Heart left ventricle (tissue), 13 donors: ENCODE results near the gene UBE2E2.

ENCODE experiments used
- POLR2A ChIP-seq, 2 donors: fragments of 450-650 bp; IDR thresholded peaks; one replicate each; pipeline ENCODE4 v1.6.1; 2017; ENCODE audit warnings: antibody characterized with exemption in 2 of 2, mild to moderate bottlenecking in 2 of 2, moderate library complexity in 2 of 2
- TF ChIP-seq, protein P1 (sequence below), 12 donors: fragments of 200-600 bp; sonication (generic) in 4 of 12; IDR thresholded peaks; one replicate each; pipeline versions ENCODE4 v1.5.0 to v1.8.0; 2018 to 2022; ENCODE audit warnings: antibody characterized with exemption in 12 of 12, mild to moderate bottlenecking in 5 of 12
- donor health status: ischemic (EF 13 %, LVEDD 7.1; RV severe dilation, severe dysfunction).
- donor health status: DM: no; HTN: yes; CAD: no.
- donor health status: DM: no; HTN: no; CAD: no.
- donor health status: ischemic (EF 25% LVEDD 6.9; RV normal size, moderate dysfunction).
- donor health status: ischemic (EF 25% LVEDD 5.7; RV mildly dilated, moderate dysfunction).
- donor health status: ischemic (EF 35%, LVEDD 5.7; RV mildly dilated, moderate dysfunction).
- donor health status: nonischemic (EF 11% LVEDD 7.7; RV severe dilation, severe dysfunction).
- donor health status: DM: yes; HTN: yes; CAD: no.
- donor health status: PGD.
- donor health status: ischemic (EF 29% LVEDD 5.4; RV normal size, mild dysfunction).
- donor health status: nonischemic (EF 23%, LVEDD 6.1; RV moderate dilation, normal function).

GRCh38 chr3:23540600-23540999 lies 337.5 kb downstream of the UBE2E2 start:
- TF ChIP-seq, protein P1, sequence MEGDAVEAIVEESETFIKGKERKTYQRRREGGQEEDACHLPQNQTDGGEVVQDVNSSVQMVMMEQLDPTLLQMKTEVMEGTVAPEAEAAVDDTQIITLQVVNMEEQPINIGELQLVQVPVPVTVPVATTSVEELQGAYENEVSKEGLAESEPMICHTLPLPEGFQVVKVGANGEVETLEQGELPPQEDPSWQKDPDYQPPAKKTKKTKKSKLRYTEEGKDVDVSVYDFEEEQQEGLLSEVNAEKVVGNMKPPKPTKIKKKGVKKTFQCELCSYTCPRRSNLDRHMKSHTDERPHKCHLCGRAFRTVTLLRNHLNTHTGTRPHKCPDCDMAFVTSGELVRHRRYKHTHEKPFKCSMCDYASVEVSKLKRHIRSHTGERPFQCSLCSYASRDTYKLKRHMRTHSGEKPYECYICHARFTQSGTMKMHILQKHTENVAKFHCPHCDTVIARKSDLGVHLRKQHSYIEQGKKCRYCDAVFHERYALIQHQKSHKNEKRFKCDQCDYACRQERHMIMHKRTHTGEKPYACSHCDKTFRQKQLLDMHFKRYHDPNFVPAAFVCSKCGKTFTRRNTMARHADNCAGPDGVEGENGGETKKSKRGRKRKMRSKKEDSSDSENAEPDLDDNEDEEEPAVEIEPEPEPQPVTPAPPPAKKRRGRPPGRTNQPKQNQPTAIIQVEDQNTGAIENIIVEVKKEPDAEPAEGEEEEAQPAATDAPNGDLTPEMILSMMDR (IDR thresholded peaks at IDR 0.05), result no peak
- TF ChIP-seq POLR2A (IDR thresholded peaks at IDR 0.05), result no peak
